Renal pelvis (tissue), 4 donors: Measurements from ENCODE around the gene SND1. TPM values are rescaled to one million over a fixed set of nuclear protein-coding genes. Genes with fewer than 3 reads are reported as not detected.
A peak's percentile ranks its signal among the peaks of the same experiment; 100 is the strongest.
"Not testable (repeated sequence)": the region's sequence is repeated elsewhere in the genome, so short reads cannot be mapped to it uniquely, and the experiment has no call there.

Experiments
- DNase-seq: peaks from one replicate; pipeline ENCODE4 v3.0.0-alpha.2; 2013
- polyA plus RNA-seq, 3 donors: library from polyadenylated mRNA; unstranded; fragments of 120-200 nt; gene quantifications; one replicate each; pipeline ENCODE4 v1.2.1, GENCODE V29; 2013; ENCODE audit not compliant: insufficient read length in 3 of 3

The SND1 gene
- polyA plus RNA-seq, 3 donors, result 135 to 142 (median 137) TPM

DNA sequence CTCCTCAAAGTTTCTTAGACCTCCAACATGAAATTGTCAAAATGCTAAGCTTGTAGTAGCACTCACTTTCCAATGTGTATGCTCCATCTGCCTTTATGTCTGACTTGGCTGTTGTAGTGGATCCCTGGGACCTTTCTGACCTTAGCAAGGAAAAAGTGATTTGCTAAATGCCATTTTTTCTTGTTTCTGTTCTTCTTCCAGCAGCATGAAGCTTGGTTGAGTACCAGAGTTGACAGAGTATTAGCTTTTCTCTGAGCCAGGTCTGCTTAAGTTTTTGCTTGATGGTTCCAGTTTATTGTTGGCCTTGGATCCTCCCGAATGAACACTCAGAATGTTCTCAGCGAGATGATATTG, 168.7 kb downstream of the SND1 start:
- no peak for DNase-seq

- DNase-seq, result no peak
Observed at GRCh38 chr7:127821146-127821545, 169.2 kb downstream of the SND1 start.

- DNase-seq, result no peak
Observed at GRCh38 chr7:127822822-127823508, 171.0 kb downstream of the SND1 start.

DNA sequence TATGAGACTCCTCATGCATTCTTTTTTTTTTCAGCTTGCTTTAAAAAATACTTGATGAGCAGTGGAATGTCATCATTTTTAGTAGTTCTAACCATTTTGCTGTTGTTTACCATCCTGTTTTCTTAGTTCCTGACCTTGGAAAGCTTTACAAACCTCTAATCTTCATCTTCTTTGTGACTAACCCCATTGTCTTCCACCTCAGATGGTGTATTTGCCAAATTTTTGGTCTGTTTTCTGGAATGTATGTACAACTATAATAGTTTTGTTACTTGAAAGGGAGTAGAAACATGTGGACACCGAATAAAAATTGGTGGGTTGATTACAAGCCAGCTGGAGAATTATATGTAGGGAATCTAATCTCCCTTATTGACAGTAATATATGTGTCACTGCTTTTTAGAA, 172.7 kb downstream of the SND1 start:
- no peak for DNase-seq

- DNase-seq, result no peak
Observed at GRCh38 chr7:127828843-127829500, 177.0 kb downstream of the SND1 start.

GRCh38 chr7:127831318-127832219, 179.6 kb downstream of the SND1 start:
- DNase-seq, result no peak

GRCh38 chr7:127832592-127832991, 180.6 kb downstream of the SND1 start:
- no peak for DNase-seq

DNA sequence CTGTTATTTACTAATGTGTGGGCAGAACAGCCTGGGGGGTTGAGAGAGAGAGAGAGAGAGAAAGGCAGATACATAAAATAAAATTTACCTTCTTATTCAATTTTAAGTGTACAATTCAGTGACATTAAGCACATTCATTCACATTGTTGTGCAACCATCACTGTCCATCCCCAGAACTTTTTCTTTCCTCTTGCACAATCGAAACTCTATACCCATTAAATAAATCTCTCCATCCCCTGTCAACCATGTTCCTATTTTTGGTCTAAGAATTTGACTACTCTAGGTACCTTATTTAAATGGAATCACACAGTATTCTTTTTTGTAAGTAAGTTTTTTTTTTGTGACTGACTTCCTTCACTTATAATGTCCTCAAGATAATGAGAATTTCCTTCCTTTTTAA, 181.6 kb downstream of the SND1 start:
- DNase-seq, result no peak

DNA sequence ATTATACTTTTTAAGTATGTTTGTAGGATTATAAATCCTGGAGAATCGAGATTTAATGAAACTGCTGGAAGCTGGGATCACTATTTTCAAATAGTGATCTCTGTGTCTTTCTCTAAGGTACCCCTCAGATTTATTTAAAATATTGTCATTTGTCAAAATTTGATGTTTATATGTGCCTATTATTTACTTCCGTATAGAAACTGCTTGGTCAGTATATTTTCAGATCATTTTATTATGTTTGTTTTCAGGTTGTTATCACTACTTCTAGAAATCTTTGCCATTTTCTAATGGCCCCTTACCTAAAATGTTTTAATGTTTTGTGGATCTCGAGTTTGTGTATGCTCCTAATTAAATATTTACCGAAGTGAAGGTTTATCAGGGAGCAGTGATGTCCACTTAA, 183.7 kb downstream of the SND1 start:
- DNase-seq, result no peak

DNA sequence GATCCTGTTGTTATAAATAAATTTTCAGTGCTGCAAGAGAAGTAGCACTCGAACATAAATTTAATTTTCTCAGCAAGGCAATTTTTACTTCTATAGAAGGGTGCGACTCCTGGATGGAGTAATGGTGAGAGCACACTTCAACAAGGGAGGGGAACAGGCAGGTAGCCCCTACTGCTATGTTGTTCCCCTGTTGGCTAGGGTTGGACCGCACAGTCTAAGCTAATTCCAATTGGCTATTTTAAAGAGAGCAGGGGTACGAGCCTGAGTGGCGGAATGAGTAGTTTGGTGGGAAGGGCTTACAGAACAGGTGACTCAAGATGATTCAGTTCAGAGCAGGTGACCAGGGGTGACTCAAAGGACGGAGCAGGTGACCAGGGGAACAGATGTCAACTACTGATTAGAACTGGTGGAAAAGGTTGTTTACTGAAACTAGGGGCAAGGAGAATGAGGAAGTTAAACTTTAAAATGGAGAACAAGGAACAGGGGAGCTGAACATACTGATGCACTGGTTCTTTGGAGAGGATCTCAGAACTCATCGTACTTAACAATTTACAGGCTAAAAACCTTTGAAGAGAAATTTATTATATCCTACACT, 185.9 kb downstream of the SND1 start:
- not testable (repeated sequence) for DNase-seq

DNA sequence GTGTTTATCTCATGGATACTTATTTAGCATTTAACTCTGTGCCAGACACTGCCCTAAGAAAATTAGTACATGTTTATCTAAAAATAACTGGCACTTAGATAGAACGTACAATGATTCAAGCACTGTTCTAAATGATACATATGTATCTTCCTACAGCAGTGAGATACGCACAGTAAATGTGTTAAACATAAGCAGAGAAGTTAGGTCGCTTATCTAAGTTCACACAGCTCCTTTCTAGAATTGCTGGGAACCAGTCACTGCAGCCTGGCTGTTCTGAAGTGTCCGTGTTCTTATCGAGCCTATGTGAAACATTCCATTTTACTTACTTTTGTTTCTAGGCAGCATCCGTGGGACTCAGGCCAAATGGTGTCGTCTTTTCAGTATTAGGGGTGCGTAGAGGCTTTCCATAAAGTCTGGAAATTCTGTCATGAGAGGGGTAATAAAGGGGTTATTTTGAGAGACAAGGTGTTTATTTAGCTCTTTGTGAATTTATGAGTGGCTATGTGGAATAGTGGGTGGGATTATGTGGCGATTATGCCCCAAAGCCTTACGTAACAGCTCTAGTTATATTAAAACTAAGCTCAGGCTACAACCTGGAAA, 186.9 kb downstream of the SND1 start:
- DNase-seq, result no peak

GRCh38 chr7:127840226-127840951, 188.4 kb downstream of the SND1 start:
- no peak for DNase-seq

GRCh38 chr7:127844165-127844564, 192.2 kb downstream of the SND1 start:
- DNase-seq, result no peak

- peak; percentile 16 for DNase-seq
Observed at GRCh38 chr7:127844707-127845331, 192.8 kb downstream of the SND1 start.

DNA sequence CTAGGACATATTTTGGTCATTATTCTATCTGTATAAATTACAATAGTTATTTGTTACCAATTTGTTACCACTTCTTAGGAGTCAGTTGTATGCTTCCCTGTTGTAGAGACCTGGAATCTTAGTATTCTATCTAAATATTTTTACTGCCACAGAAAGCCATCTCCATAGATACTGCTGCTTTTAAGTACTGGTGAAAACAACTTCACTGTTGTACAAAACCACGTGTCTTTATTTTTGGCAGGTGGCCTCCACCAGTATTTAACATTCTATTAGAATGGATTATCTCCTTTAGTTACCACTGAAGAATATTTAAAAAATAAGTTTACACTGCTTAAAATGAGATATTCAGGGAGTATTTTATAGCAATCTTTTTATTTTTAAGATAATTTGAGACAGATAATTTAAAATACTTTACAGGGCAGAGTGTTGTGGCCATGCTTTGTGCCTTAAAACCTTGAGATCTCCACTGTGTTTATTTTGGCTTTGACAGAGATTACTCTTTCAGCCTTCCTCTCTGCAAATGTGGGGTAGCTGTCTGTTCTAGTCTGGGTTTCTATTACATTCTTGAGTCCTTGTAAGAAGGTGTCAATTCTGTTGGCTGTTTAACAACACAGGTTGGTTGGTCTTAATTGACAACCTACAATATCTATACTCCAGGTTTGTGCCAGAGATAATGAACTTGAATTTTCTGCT, 193.7 kb downstream of the SND1 start:
- no peak for DNase-seq

GRCh38 chr7:127847641-127848040, 195.6 kb downstream of the SND1 start:
- DNase-seq, result no peak

GRCh38 chr7:127848241-127848640, 196.2 kb downstream of the SND1 start:
- DNase-seq, result no peak

- no peak for DNase-seq
Observed at GRCh38 chr7:127850195-127850594, 198.2 kb downstream of the SND1 start.

GRCh38 chr7:127854383-127854782, 202.4 kb downstream of the SND1 start:
- no peak for DNase-seq

- DNase-seq, result no peak
Observed at GRCh38 chr7:127857464-127857841, 205.5 kb downstream of the SND1 start.
